ENCODE data around the gene SH3PXD2B. TPM values are rescaled to one million over a fixed set of nuclear protein-coding genes. Genes with fewer than 3 reads are reported as not detected.

Gene SH3PXD2B
- total RNA-seq, 2 donors from 2014 or later = 0.12 to 0.21 TPM

- no peak overlapping the region for H3K27ac Mint-ChIP-seq
- no peak for ATAC-seq
- peaks cover 62% of the 10 kb centered on the region for H3K27me3 Mint-ChIP-seq
- DNase-seq = no peak
- peaks cover 2% of the 10 kb centered on the region for H3K36me3 Mint-ChIP-seq (ENCODE audit: low read depth)
- H3K4me3 Mint-ChIP-seq = no peak overlapping the region
- H3K4me1 Mint-ChIP-seq = no peaks in the 10 kb centered on the region
- no peaks in the 10 kb centered on the region for H3K9me3 ChIP-seq (ENCODE audit: control insufficient read depth, low read length, poor library complexity, severe bottlenecking)
Observed at GRCh38 chr5:172423379-172424110, 30.8 kb downstream of the SH3PXD2B start.

- peaks cover 62% of the 10 kb centered on the region for H3K27me3 Mint-ChIP-seq
- H3K4me3 Mint-ChIP-seq = no peak overlapping the region
- no peak for DNase-seq
- ATAC-seq = no peak
- H3K9me3 ChIP-seq (ENCODE audit: control insufficient read depth, low read length, poor library complexity, severe bottlenecking) = no peaks in the 10 kb centered on the region
- H3K36me3 Mint-ChIP-seq (ENCODE audit: low read depth) = peaks cover 2% of the 10 kb centered on the region
- H3K27ac Mint-ChIP-seq = no peak overlapping the region
- H3K4me1 Mint-ChIP-seq = no peaks in the 10 kb centered on the region
Observed at GRCh38 chr5:172422255-172422654, 32.1 kb downstream of the SH3PXD2B start.

- Mint-ChIP-seq H3K27ac (no peak overlapping the region), H3K36me3 (ENCODE audit: low read depth) (peaks cover 2% of the 10 kb centered on the region), H3K4me1 (no peaks in the 10 kb centered on the region), H3K27me3 (peaks cover 50% of the 10 kb centered on the region), H3K4me3 (no peak overlapping the region)
- ATAC-seq = no peak
- no peaks in the 10 kb centered on the region for H3K9me3 ChIP-seq (ENCODE audit: control insufficient read depth, low read length, poor library complexity, severe bottlenecking)
- no peak for DNase-seq
Observed at GRCh38 chr5:172421020-172421419, 33.3 kb downstream of the SH3PXD2B start.

- H3K9me3 ChIP-seq (ENCODE audit: control insufficient read depth, low read length, poor library complexity, severe bottlenecking) = no peaks in the 10 kb centered on the region
- Mint-ChIP-seq H3K4me1 (no peaks in the 10 kb centered on the region), H3K36me3 (ENCODE audit: low read depth) (peaks cover 2% of the 10 kb centered on the region), H3K27ac (no peak overlapping the region), H3K27me3 (peaks cover 43% of the 10 kb centered on the region), H3K4me3 (no peak overlapping the region)
- no peak for DNase-seq
- no peak for ATAC-seq
Observed at GRCh38 chr5:172420235-172420939, 33.9 kb downstream of the SH3PXD2B start.

- DNase-seq (no peak), ATAC-seq (no peak)
- H3K36me3 Mint-ChIP-seq (ENCODE audit: low read depth) = no peaks in the 10 kb centered on the region
- H3K27me3 Mint-ChIP-seq = peaks cover 31% of the 10 kb centered on the region
- H3K4me1 Mint-ChIP-seq = no peaks in the 10 kb centered on the region
- H3K27ac Mint-ChIP-seq = no peak overlapping the region
- no peak overlapping the region for H3K4me3 Mint-ChIP-seq
- no peaks in the 10 kb centered on the region for H3K9me3 ChIP-seq (ENCODE audit: control insufficient read depth, low read length, poor library complexity, severe bottlenecking)
Observed at GRCh38 chr5:172418862-172419814, 35.2 kb downstream of the SH3PXD2B start.

GRCh38 chr5:172417983-172418630, 36.2 kb downstream of the SH3PXD2B start:
- ATAC-seq (no peak), DNase-seq (no peak)
- H3K9me3 ChIP-seq (ENCODE audit: control insufficient read depth, low read length, poor library complexity, severe bottlenecking) = no peaks in the 10 kb centered on the region
- no peaks in the 10 kb centered on the region for H3K4me1 Mint-ChIP-seq
- no peak overlapping the region for H3K27ac Mint-ChIP-seq
- peaks cover 37% of the 10 kb centered on the region for H3K27me3 Mint-ChIP-seq
- no peak overlapping the region for H3K4me3 Mint-ChIP-seq
- H3K36me3 Mint-ChIP-seq (ENCODE audit: low read depth) = no peaks in the 10 kb centered on the region

- H3K27me3 Mint-ChIP-seq = peaks cover 40% of the 10 kb centered on the region
- H3K36me3 Mint-ChIP-seq (ENCODE audit: low read depth) = no peaks in the 10 kb centered on the region
- DNase-seq (no peak), ATAC-seq (no peak)
- H3K4me1 Mint-ChIP-seq = no peaks in the 10 kb centered on the region
- H3K9me3 ChIP-seq (ENCODE audit: control insufficient read depth, low read length, poor library complexity, severe bottlenecking) = no peaks in the 10 kb centered on the region
- no peak overlapping the region for H3K27ac Mint-ChIP-seq
- H3K4me3 Mint-ChIP-seq = no peak overlapping the region
Observed at GRCh38 chr5:172417130-172417841, 37.0 kb downstream of the SH3PXD2B start.

GRCh38 chr5:172415362-172416275, 38.7 kb downstream of the SH3PXD2B start:
- Mint-ChIP-seq H3K4me1 (no peaks in the 10 kb centered on the region), H3K27me3 (peaks cover 41% of the 10 kb centered on the region), H3K36me3 (ENCODE audit: low read depth) (no peaks in the 10 kb centered on the region), H3K4me3 (no peak overlapping the region), H3K27ac (no peak overlapping the region)
- DNase-seq = no peak
- no peak for ATAC-seq
- H3K9me3 ChIP-seq (ENCODE audit: control insufficient read depth, low read length, poor library complexity, severe bottlenecking) = no peaks in the 10 kb centered on the region

GRCh38 chr5:172414531-172415361, 39.6 kb downstream of the SH3PXD2B start:
- ATAC-seq = no peak
- Mint-ChIP-seq H3K27me3 (peaks cover 35% of the 10 kb centered on the region), H3K36me3 (ENCODE audit: low read depth) (no peaks in the 10 kb centered on the region), H3K27ac (no peak overlapping the region), H3K4me1 (no peaks in the 10 kb centered on the region), H3K4me3 (no peak overlapping the region)
- no peak for DNase-seq
- H3K9me3 ChIP-seq (ENCODE audit: control insufficient read depth, low read length, poor library complexity, severe bottlenecking) = no peaks in the 10 kb centered on the region

- DNase-seq (no peak), ATAC-seq (no peak)
- H3K9me3 ChIP-seq (ENCODE audit: control insufficient read depth, low read length, poor library complexity, severe bottlenecking) = no peaks in the 10 kb centered on the region
- Mint-ChIP-seq H3K4me3 (no peak overlapping the region), H3K36me3 (ENCODE audit: low read depth) (no peaks in the 10 kb centered on the region), H3K27ac (no peak overlapping the region), H3K4me1 (no peaks in the 10 kb centered on the region), H3K27me3 (peaks cover 32% of the 10 kb centered on the region)
Observed at GRCh38 chr5:172413601-172414171, 40.6 kb downstream of the SH3PXD2B start.
